Measurements from ENCODE around the gene ME3. TPM values are rescaled to one million over a fixed set of nuclear protein-coding genes. Genes with fewer than 3 reads are reported as not detected.

Gene ME3
- total RNA-seq, 1 experiment from 2014 or later, result 13.0 TPM

DNA sequence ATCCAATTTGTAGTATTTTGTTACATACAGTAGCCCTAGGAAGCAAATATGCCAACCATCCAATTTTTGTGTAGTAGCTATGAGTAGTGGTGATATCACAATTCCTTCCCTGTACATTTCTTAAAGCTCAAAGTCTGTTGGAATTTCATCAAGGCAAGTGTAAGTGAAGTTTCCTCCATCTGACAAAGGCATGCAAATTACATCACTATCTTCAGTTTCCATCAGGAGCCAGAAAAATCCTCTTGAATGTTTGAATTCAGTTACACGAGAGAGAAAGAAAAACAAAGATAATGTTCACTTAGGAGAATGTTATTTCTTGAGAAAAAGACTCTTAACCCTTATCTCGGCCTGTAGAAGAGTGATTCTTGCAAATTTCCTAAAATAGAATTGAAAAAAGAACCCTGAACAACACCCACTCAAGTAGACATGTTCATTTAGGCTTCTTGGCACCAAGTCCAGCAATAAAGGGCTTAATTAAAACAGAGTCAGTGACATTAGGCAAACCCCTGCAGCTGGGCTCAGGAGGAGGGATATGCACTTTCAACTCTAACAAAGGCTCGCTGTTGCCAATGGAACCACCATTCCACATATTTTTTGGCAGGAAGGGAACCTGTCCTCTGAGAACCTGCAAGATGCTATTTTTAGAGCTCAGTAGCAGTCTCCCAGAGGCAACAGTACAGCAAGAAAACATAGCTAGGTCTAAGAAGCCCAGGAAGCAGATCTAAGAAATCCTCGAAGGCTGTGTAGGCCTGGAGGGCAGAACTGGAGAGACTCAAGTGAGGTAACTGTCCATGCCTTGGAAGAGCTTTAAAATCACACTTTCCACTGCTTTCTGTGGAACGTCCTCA lies 153.1 kb downstream of the ME3 start:
- no peak for DNase-seq (ENCODE audit: extremely low read depth, low read depth)

DNA sequence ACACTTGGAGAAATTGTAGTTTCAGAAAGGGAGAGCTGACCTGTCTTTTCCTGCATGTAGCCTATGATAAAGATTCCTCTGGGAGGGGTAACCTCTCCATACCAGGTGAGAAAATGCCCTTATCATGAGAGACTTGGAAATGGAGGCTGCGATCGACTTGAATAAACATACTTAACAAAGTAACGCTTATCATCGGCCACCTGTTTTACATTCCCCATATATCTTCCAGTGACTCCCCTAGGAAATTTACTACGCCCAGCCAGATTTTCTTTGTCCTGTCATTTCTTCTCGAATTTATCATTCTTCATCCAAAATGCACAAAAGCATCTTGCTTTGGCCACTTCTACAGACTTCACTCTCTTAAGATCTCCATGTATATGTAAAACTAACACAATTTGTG lies 154.2 kb downstream of the ME3 start:
- DNase-seq (ENCODE audit: extremely low read depth, low read depth), result no peak

DNA sequence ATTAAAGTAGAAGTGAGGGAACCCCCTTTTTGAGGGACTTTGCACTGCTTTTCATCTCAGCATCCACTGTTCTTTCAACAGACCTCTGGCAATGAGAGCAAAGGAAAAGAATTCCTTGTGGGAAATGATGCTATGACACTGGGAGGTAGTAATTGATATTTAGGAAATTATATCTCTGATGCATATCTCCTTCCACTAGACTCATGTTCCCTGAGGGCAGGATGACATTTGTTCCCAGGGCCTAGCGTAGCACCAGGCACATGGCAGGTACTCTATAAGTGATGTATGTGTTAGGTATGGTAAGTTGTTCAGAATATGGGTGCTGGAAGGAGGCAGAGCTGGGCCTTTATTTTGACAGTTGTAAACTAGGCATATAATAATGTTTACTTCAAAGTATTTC lies 154.9 kb downstream of the ME3 start:
- no peak for DNase-seq (ENCODE audit: extremely low read depth, low read depth)

DNA sequence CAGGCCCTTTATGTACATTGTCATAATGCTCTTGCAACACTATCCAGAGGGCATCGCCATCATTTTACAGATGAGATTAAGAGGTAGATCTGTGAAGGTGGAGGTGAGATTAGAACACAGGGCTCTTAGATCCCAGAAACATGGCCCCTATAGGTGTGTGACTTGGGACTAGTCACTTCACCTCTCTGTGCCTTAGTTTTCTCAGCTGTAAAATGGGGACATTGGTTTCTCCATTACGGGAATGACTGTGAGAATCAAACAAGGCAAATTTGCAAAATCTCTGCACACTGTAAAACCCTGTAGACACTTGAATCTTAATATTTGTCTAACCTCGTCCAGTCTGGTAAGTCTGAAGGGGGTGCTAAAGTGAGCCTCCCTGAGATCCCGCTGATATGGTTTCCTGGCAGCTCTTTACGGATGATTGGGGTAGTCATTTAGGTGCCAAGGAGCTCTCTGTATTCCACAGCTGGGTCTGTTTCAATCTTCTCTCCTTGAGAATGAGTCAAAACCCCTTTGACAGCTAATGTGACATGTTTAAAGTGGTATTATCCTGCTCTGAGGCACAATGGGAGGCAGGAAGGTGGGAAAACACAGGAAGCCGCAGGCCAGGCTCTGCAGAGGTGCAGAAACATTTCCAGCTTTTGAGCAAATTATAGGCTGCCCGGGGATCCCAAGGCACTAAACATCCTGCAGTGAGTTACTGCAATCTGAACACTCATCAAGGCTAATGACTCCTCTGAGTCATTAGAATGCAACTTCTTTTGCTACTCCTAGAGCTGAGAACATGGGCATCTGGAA lies 156.9 kb downstream of the ME3 start:
- no peak for DNase-seq (ENCODE audit: extremely low read depth, low read depth)

DNA sequence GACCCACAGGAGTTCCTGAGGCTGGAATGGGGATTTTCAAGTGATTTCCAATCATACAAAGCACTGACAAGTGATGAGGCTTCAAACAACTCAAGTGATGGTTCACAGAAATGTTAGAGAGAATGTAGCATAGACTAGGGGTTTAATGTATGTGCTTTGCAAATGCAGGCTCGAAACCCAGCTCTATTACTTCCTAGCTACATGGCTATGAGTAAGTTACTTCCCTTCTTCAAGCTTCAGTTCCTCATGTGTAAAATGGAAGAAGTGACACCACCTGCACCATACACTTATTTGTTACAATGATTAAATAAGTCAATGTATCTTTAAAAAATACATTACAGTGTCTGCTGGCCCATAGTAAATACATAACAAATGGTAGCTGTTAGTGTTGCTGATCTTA lies 158.0 kb downstream of the ME3 start:
- DNase-seq (ENCODE audit: extremely low read depth, low read depth), result no peak

DNA sequence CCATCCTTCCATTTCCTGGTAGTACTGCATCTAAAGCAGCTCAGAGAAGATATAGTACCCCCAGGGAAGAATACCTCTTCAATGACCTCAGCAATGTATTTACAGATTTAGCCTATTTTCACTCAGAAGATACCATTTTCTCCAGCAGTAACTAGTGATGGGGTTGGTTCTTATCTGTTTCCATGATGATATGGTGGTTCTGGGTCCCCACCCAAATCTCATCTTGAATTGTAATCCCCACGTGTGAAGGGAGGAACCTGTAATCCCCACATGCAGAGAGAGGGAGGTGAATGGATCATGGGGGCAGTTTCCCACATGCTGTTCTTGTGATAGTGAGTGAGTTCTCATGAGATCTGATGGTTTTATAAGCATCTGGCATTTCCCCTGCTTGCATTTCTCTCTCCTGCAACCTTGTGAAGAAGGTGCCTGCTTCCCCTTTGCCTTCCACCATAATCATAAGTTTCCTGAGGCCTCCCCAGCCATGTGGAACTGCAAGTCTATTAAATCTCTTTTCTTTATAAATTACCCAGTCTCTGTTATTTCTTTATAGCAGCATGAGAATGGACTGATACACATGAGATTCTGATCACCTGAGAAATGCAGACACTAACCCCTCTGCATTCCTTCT lies 158.6 kb downstream of the ME3 start:
- no peak for DNase-seq (ENCODE audit: extremely low read depth, low read depth)

DNA sequence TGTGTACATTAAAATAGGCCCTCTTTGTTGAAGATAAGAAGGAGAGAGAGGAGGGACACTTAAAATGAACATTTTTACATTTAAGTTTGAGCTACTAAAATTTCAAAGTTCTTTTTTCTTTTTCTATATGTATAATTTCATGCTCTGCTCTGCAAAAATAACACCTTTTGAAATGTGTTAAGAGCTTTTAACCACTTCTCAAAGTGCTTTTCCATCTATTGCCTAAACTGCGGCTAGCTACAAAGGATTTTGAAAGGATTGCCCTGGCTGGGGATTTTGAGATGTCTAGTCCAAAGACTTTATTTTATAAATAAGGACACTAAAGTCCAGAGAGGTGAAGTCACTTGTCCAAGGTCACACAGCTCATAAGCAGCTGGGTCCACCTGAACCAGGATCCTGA lies 159.3 kb downstream of the ME3 start:
- DNase-seq (ENCODE audit: extremely low read depth, low read depth), result no peak

DNA sequence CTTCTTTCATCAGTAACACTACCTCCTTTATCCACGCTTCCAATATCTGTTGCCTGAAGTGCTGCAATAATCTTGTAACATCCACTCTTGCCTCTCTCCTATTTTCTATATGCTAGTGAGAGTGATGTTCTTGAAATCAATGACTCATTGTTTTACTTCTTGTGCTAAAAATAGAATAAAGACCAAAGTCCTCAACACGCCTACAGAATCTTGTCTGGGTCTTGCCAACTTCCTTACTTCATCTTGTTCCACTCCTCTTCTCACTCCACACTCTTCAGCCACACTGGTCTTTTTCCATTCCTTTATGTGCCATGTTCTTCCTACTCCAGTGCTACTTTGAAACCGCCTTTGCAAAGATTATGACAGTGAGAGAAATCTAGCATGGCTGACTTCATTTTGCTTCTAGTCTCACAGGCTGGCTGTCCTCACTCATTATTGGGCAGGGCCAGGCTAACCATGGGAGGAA lies 161.3 kb downstream of the ME3 start:
- peak; percentile 28 for DNase-seq (ENCODE audit: extremely low read depth, low read depth)

DNA sequence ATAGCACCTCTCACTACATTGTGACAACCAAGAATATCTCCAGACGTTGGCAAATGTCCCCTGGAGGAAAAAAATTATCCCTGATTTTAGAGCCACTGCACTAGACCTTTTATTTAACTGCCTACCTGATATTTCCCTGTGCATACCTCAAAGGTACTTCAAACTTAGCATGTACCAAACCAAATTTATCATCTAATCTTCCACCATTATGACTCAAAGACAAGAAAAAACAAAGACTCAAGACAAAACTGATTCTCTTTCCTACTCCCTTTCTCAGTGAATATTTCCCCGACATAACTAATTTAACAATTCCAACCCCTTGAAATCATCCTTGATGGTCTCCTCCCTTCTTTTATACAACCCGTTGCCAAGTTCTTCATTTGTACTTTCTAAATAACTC lies 161.7 kb downstream of the ME3 start:
- DNase-seq (ENCODE audit: extremely low read depth, low read depth), result no peak

DNA sequence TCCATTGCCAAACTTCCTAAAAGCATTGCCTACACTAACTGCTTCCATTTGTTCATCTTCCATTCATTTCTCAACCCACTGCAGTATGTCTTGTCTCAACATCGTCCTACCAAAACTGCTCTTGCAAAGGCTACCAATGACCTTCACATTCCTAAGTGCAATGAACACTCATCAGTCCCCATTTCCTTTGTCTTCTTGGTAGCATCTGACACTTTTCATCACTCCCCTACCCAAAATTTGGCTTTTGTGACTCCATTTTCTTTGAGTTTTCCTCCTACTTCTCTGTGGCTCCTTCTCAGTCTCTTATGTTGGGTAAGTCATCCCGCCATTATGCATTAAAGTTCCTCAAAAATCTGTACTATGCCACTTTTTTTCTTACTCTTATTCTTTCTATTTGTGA lies 162.3 kb downstream of the ME3 start:
- no peak for DNase-seq (ENCODE audit: extremely low read depth, low read depth)

DNA sequence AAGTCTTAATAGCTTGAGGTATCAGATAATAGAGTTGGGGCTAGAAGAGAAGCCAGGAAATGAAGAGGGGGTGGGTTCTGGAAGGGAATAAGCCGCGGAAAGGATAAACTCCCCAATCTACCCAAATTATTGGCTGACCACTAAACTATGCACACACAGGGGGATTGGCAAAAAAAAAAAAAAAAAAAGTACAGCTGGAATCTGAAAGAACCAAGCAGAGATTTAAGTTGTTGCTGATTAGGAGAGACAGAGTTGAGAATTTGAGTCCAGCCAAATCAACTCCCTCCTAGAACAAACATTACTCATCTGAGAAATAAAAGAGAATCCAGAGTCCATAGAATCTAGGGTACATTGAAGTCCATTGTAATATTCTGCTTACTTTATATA lies 162.8 kb downstream of the ME3 start:
- DNase-seq (ENCODE audit: extremely low read depth, low read depth), result no peak

DNA sequence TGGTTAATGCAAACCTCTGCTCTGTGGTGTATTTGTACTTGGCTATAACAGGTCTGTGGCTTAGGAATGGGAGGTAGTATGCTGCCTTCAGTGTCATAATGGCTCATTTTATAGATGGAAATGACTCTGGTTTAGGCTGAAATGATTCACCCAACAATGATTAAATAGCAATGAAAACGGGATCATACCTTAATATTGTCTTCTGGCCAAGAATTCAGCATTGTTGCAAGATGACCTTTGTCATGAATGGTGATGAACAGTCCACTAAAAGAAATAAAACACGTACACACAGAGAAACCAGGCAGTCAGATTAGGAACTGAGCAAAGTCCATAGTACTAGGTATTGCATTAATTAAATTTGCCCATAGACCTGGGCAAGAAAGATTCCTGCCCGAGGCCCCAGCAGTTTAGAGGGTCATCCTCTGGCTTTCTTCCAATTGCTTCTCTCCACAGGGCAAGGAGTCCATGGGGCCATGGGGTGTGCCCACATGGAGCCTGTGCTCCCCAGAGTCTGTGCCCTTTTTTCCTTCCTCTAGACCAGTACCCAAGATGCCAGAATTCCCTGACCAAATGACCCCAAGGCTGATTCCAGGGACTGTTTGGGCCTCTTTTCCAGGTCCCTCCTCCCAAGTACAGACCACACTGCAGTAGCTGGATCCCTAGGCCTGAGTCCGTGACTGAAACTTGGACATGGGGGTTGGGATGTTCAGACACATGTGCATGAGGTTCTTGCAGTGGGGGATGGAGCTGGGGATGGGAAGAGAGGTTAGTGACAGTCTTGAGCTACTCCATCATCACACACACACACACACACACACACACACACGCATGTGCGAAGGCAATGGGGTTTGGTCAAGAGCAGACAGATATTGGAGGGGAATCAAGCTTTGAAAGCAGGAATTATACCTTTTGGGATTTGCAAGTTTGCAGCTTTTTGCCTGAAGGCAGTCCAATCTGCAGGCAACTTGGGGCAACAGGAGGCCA lies 163.5 kb downstream of the ME3 start:
- no peak for DNase-seq (ENCODE audit: extremely low read depth, low read depth)

DNA sequence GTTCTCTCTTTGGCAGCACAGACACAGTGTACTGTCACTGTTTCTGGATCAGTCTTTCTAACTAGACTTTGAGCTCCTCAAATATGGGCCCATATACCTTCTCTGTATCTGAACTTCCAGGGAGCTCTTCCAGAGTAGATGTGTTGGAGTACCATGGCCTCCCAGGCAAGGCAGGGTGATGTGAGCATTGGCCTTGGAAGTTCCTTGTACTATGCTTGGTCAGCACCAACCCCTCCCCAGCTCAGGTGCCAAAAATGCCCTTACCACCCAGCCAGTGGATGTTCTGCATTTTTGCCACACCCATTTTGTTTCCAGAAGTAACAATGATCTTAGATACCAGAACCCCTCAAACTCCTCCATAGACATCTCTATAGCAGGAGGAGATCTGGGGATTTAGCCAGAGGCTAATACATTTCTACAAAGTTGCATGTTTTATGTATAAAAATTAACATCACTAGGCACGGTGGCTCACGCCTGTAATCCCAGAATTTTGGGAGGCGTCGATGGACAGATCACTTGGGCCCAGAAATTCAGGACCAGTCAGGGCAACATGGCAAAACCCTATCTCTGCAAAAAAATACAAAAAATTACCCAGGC lies 165.1 kb downstream of the ME3 start:
- DNase-seq (ENCODE audit: extremely low read depth, low read depth), result no peak

DNA sequence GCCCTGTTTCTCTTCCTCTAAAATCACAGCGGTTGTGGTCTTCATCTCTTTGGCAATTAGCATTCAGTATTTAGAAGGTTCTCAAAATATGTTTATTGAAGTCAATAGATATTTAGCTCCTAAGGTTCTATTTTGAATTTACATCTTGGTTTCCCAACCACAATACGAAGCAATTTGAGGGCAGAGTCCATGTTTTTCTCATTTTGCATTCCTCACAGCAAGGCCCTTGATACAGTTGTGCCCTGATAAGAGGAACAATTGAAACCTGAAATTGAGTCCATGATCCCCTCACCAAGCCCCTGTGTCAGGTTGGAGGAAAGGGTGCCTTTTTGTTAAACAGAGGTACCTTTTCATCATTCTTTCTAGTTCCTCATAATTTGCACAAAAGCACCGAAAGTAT lies 166.2 kb downstream of the ME3 start:
- no peak for DNase-seq (ENCODE audit: extremely low read depth, low read depth)

DNA sequence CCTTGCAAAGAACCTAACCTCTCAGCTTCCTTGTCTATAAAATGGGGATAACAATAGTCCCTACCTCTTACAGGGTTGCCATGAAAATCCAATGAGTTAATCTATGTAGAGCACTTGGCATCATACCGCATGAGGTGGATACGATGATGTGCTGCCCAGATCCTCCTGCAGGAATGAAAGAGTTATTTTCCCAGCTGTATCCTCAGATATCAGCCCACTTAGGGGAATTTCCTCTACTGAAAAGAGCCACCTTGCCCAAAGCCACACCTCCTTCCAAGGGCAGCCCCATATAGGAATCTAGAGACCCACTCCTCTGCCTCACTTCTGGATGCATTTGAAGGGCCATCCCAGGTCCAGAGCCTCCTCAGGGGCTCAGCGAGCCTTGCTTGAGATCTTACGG lies 169.3 kb downstream of the ME3 start:
- DNase-seq (ENCODE audit: extremely low read depth, low read depth), result no peak

DNA sequence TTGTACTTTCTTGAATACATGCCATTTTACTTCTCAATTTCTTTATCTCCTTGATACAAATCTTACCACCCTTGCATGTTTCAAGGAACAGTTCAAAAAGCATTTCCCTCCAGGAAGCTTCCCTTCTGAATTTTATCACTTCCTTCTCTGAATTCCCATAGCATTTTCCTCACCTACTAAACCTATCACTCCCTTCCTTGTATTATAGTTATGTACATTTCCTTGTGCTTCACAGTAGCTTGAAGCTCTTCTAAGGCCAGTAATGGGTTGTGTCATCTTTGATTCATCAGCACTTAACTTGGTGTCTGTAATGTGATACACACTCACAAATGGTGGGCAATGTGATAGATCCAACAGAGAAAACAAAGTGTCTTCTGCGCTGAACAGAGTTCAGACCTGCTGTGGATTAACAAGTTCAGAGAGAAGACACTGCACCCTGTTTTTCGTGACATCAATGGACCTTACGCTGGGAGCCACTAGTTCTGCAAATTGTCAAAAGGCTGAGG lies 170.2 kb downstream of the ME3 start:
- no peak for DNase-seq (ENCODE audit: extremely low read depth, low read depth)

DNA sequence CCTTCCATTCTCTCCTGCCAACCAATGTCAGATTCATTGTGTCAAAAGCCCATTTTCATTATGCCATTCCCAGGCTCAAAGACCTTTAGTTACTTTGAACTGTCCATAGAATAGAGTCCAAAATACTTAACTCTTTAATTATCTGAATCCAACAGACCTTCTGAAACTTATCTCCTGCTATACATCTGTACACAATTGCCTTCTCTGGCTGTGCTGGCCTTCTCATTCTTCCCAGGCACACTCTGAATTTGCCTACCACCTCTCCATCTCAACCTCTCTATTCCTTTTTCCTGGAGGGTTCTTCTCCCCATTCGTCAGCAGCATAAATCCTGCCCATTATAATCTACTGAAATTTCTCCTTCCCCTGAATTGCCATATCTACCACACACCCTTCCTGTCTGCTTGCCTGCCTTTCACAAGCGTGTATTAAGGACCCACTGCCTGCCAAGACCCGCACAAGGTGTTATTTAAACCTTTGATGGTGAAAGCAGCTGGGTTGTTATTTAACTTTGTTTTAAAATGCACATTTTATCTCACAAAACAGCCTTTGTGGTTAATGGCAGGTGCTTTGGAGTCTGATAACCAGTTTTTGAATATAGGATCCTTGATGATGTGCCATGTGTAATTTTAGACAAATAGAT lies 171.8 kb downstream of the ME3 start:
- DNase-seq (ENCODE audit: extremely low read depth, low read depth), result no peak

DNA sequence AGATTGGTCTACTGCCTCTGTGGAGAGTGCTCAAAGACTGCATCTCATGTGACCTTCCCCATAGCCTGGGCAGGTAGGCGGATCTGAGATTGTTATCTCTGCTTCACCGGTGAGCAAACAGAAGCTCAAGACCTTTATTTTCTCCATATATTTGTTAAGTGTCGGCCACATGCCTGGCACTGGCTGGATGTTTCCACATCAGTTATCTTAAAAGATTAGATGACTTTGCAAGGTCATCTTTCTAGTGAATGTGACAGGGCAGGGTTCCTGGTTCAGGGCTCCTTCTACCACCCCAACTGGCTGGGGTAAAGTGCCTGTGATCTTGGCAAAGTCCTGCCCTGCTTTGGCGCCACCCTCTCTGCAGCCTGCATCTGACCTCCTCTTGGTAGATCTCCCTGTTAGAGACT lies 172.7 kb downstream of the ME3 start:
- DNase-seq (ENCODE audit: extremely low read depth, low read depth), result no peak

DNA sequence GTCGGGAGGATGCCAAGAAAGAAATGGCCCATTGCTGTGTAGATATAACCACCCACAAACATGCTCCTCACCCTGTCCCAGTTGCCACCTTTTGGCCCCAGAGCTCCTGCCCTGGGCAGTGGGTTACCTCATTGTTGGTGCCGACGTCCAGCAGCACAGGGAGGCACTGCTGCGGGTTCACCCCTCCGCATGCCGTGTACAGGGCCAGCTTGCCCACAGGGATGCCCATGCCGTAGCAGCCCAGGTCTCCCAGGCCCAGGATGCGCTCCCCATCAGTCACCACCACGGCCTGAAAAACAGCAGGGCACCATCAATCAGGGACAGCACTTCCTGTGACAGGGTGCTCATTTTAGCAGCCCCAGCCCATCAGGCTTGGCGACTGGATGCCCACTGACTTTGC lies 174.6 kb downstream of the ME3 start:
- no peak for DNase-seq (ENCODE audit: extremely low read depth, low read depth)

Measured in NCI-H460 (cell line).